K562 (cell line): ENCODE results near the gene CLHC1. TPM values are rescaled to one million over a fixed set of nuclear protein-coding genes. Genes with fewer than 3 reads are reported as not detected.

Experiments
- ATAC-seq: fragments of 200-7000 bp; cut with Tn5 transposase; 3 replicates; pipeline ENCODE4 v1.9.1; 2020; ENCODE audit warnings: moderate library complexity
- BruUV-seq: library from RNA; stranded (reverse); fragments of 400-500 nt; replicated peaks from 2 replicates; lab custom pipeline; 2021; lab: Mats Ljungman, UMichigan
- CTCF ChIA-PET: fragments of 300-600 bp; formaldehyde crosslinking; extraction: SDS; loops from one replicate; lab custom pipeline; 2021; ENCODE audit warnings: low intra/inter-chr PET ratio; lab: Yijun Ruan, JAX
- POLR2A ChIA-PET: fragments of 300-600, 350-650 bp; sonication (Branson Sonifier 250); formaldehyde crosslinking; extraction: SDS; loops from one replicate; lab custom pipeline; 2021; ENCODE audit warnings: antibody characterized with exemption, inconsistent platforms; lab: Yijun Ruan, JAX
- DNase-seq, 4 experiments: peaks; one replicate each; pipeline versions ENCODE4 v3.0.0 to v3.0.0-alpha.2; 2011 to 2018; ENCODE audit warnings: low spot score in 3 of 4, mixed read lengths in 3 of 4; ENCODE audit errors: extremely low read depth in 1 of 4
- FAIRE-seq: peaks from 2 replicates; lab custom pipeline; 2011; peaks lifted over from hg19 to GRCh38; lab: Jason Lieb, UNC
- H2AFZ ChIP-seq: 2 replicates; pipeline ENCODE4 v1.6.0; 2011; ENCODE audit warnings: low read depth, low read length, control low read depth, inconsistent platforms
- H3K27ac ChIP-seq: fragments of 200-600 bp; 3 replicates; pipeline ENCODE4 v1.8.0; 2011; ENCODE audit warnings: low read depth, mild to moderate bottlenecking, control low read depth, inconsistent platforms, low read length, moderate library complexity, mixed read lengths; ENCODE audit errors: extremely low read depth
- H3K27me3 ChIP-seq, 2 experiments: fragments of 300-600 bp in 1 of 2; 2 replicates in 1 of 2; 3 replicates in 1 of 2; pipeline versions ENCODE4 v1.6.0 to v1.8.0; 2011; ENCODE audit warnings: inconsistent platforms in 2 of 2, low read length in 2 of 2, mild to moderate bottlenecking in 1 of 2, mixed read lengths in 1 of 2, moderate library complexity in 1 of 2; ENCODE audit not compliant: control insufficient read depth in 2 of 2, insufficient read depth in 2 of 2
- H3K36me3 ChIP-seq: fragments of 300-600 bp; 3 replicates; pipeline ENCODE4 v1.8.0; 2011; ENCODE audit warnings: mild to moderate bottlenecking, low read length, inconsistent platforms; ENCODE audit not compliant: control insufficient read depth, insufficient read depth
- H3K4me1 ChIP-seq, 2 experiments: fragments of 200-600 bp in 1 of 2; replicated peaks in 1 of 2; 2 replicates in 1 of 2; 3 replicates in 1 of 2; pipeline versions ENCODE4 v1.5.1 to v1.8.0; 2011; ENCODE audit warnings: inconsistent platforms in 2 of 2, low read length in 2 of 2, mild to moderate bottlenecking in 1 of 2, mixed read lengths in 1 of 2, moderate library complexity in 1 of 2; ENCODE audit not compliant: control insufficient read depth in 2 of 2, insufficient read depth in 2 of 2
- H3K4me2 ChIP-seq: 2 replicates; pipeline ENCODE4 v1.6.1; 2011; ENCODE audit warnings: low read length, control low read depth, inconsistent platforms, mixed read lengths; ENCODE audit not compliant: insufficient read depth
- H3K4me3 ChIP-seq: fragments of 200-600 bp; sonication (generic), shearing (Covaris generic); 2 replicates; pipeline ENCODE4 v1.5.1; 2016; ENCODE audit warnings: control low read depth, inconsistent platforms
- H3K79me2 ChIP-seq: fragments of 200-600 bp; 3 replicates; pipeline ENCODE4 v1.8.0; 2011; ENCODE audit warnings: low read length, inconsistent platforms; ENCODE audit not compliant: control insufficient read depth, insufficient read depth
- H3K9ac ChIP-seq, 2 experiments: 2 replicates each; pipeline versions ENCODE4 v1.6.0 to v1.6.1; 2011; ENCODE audit warnings: low read depth in 2 of 2, low read length in 2 of 2, control low read depth in 1 of 2, inconsistent platforms in 1 of 2, mild to moderate bottlenecking in 1 of 2, mixed read lengths in 1 of 2; ENCODE audit not compliant: insufficient read depth in 1 of 2
- H3K9me1 ChIP-seq: one replicate; pipeline ENCODE4 v1.6.0; 2011; ENCODE audit warnings: inconsistent platforms, mild to moderate bottlenecking, low read length, moderate library complexity; ENCODE audit not compliant: control insufficient read depth, insufficient read depth
- H3K9me3 ChIP-seq: replicated peaks from 2 replicates; pipeline ENCODE4 v1.5.1; 2011; ENCODE audit warnings: low read depth, low read length, inconsistent platforms; ENCODE audit not compliant: control insufficient read depth, insufficient read depth
- H4K20me1 ChIP-seq: replicated peaks from 2 replicates; pipeline ENCODE4 v1.6.1; 2011; ENCODE audit warnings: low read length, inconsistent platforms, mixed read lengths; ENCODE audit not compliant: control insufficient read depth, insufficient read depth
- CC2D1A ChIP-seq: fragments of 450-650 bp; IDR thresholded peaks from 2 replicates; pipeline ENCODE4 v1.6.1; 2017; ENCODE audit warnings: mild to moderate bottlenecking
- EP400 ChIP-seq: fragments of 450-650 bp; IDR thresholded peaks from 2 replicates; pipeline ENCODE4 v1.6.1; 2017; ENCODE audit warnings: antibody characterized with exemption, mild to moderate bottlenecking, moderate library complexity
- GTF2E2 ChIP-seq: fragments of 200-800 bp; sonication (Bioruptor generic); IDR thresholded peaks from 2 replicates; pipeline ENCODE4 v1.6.1; 2016; ENCODE audit warnings: missing genetic modification characterization, missing compliant biosample characterization
- JUN ChIP-seq, 2 experiments: sonication (generic) in 1 of 2; formaldehyde crosslinking in 1 of 2; IDR thresholded peaks; 2 replicates each; pipeline versions ENCODE4 v1.6.1 to v1.8.0; 2012 to 2022; ENCODE audit warnings: borderline replicate concordance in 2 of 2, mild to moderate bottlenecking in 2 of 2, improper control_type of control experiment in 1 of 2, low read depth in 1 of 2, low read length in 1 of 2, missing genetic modification reagents in 1 of 2
- MAZ ChIP-seq, 2 experiments: fragments of 450-650 bp in 1 of 2; sonication (generic) in 1 of 2; formaldehyde crosslinking; IDR thresholded peaks in 1 of 2; conservative IDR thresholded peaks in 1 of 2; 2 replicates each; pipeline versions ENCODE4 v1.4.0 to v1.5.0; 2020; ENCODE audit warnings: mild to moderate bottlenecking in 1 of 2, missing genetic modification reagents in 1 of 2
- MCM2 ChIP-seq: fragments of 450-650 bp; IDR thresholded peaks from 2 replicates; pipeline ENCODE4 v1.6.1; 2017; ENCODE audit warnings: low read depth, mild to moderate bottlenecking
- NFATC3 ChIP-seq: fragments of 450-650 bp; IDR thresholded peaks from 2 replicates; pipeline ENCODE4 v1.6.1; 2017; ENCODE audit warnings: mild to moderate bottlenecking
- OTX1 ChIP-seq: fragments of 450-650 bp; formaldehyde crosslinking; IDR thresholded peaks from 2 replicates; pipeline ENCODE4 v1.4.0; 2022; ENCODE audit warnings: mild to moderate bottlenecking
- POLR3G ChIP-seq: IDR thresholded peaks from 2 replicates; pipeline ENCODE4 v1.6.1; 2011; ENCODE audit not compliant: insufficient read length, insufficient replicate concordance; ENCODE audit errors: extremely low read depth
- PRPF4 ChIP-seq: fragments of 200-400 bp; formaldehyde crosslinking; IDR thresholded peaks from one replicate; pipeline ENCODE4 v1.6.1; 2017; ENCODE audit warnings: low read length, low read depth, mild to moderate bottlenecking; ENCODE audit not compliant: insufficient read depth, poor library complexity, severe bottlenecking
- RBM34 ChIP-seq: fragments of 200-400 bp; formaldehyde crosslinking; IDR thresholded peaks from 2 replicates; pipeline ENCODE4 v1.6.1; 2018; ENCODE audit warnings: low read length, borderline replicate concordance; ENCODE audit not compliant: insufficient read depth
- SAP30 ChIP-seq: fragments of 200-600 bp; sonication (generic); IDR thresholded peaks from 2 replicates; pipeline ENCODE4 v1.6.1; 2012; ENCODE audit warnings: borderline replicate concordance, low read depth, mild to moderate bottlenecking, moderate library complexity, low read length, control low read depth, inconsistent platforms; ENCODE audit not compliant: insufficient read depth, poor library complexity, severe bottlenecking
- SMAD4 ChIP-seq: fragments of 250-450 bp; sonication (Bioruptor Pico); conservative IDR thresholded peaks from 2 replicates; pipeline ENCODE4 v1.8.0; 2021; ENCODE audit warnings: inconsistent platforms, mild to moderate bottlenecking, moderate library complexity
- SP1 ChIP-seq: sonication (generic); formaldehyde crosslinking; IDR thresholded peaks from 2 replicates; pipeline ENCODE4 v1.8.1; 2022; ENCODE audit warnings: mild to moderate bottlenecking, missing genetic modification reagents
- STAG1 ChIP-seq: sonication (generic); formaldehyde crosslinking; IDR thresholded peaks from 2 replicates; pipeline ENCODE4 v1.5.0; 2020; ENCODE audit warnings: missing genetic modification reagents, borderline replicate concordance
- TCF3 ChIP-seq: sonication (generic); formaldehyde crosslinking; IDR thresholded peaks from 2 replicates; pipeline ENCODE4 v1.4.0; 2020; ENCODE audit warnings: mild to moderate bottlenecking, missing genetic modification reagents
- ZC3H8 ChIP-seq: fragments of 450-650 bp; IDR thresholded peaks from 2 replicates; pipeline ENCODE4 v1.6.1; 2017
- WGBS: fragments of 100-300 bp; shearing (Covaris generic); methylation state at CpG from one replicate; pipeline ENCODE4 v1.1.6; 2016; ENCODE audit warnings: low coverage, mixed read lengths; ENCODE audit not compliant: insufficient coverage; ENCODE audit errors: missing lambda C conversion rate; 5-methylcytosine and 5-hydroxymethylcytosine counted together
- in situ Hi-C: fragments of 300-500 bp; cut with MboI; formaldehyde crosslinking; loops from 4 replicates; pipeline ENCODE4 v1.15.0; 2018; ENCODE audit warnings: inconsistent platforms, mixed read lengths
- intact Hi-C: fragments of 100-400 bp; cut with micrococcal nuclease; formaldehyde crosslinking; loops from 2 replicates; pipeline ENCODE4 v1.14.2; 2022
- polyA plus RNA-seq, 8 experiments: library from polyadenylated mRNA; depleted of rRNA in 4 of 8; stranded (reverse) in 5 of 8; unstranded in 3 of 8; fragments of >200 nt; fragmentation: Nextera tagmentation in 2 of 8; fragmentation: Illumina TruSeq in 1 of 8; extraction: Ambion mirVana in 2 of 8; extraction: Trizol in 1 of 8; gene quantifications; 2 replicates each; pipeline versions ENCODE4 v1.2.1 to v1.2.3, GENCODE V29; 2011 to 2014; ENCODE audit warnings: inconsistent platforms in 1 of 8, missing spikeins in 1 of 8
- total RNA-seq, 7 experiments: library from RNA; depleted of rRNA in 6 of 7; stranded (reverse); fragments of >200 nt in 6 of 7; fragmentation: Illumina TruSeq in 2 of 7; extraction: Trizol in 2 of 7; gene quantifications; 2 replicates each; pipeline versions ENCODE4 v1.2.1 to v1.2.3, GENCODE V29; 2011 to 2021; ENCODE audit warnings: low replicate concordance in 1 of 7

The CLHC1 gene
- total and polyA plus RNA-seq, 9 of the 15 experiments (the other 6 are each of a cell fraction or from before 2014, with no cell fraction given): 3.7 to 14.3 (median 8.6) TPM

DNA sequence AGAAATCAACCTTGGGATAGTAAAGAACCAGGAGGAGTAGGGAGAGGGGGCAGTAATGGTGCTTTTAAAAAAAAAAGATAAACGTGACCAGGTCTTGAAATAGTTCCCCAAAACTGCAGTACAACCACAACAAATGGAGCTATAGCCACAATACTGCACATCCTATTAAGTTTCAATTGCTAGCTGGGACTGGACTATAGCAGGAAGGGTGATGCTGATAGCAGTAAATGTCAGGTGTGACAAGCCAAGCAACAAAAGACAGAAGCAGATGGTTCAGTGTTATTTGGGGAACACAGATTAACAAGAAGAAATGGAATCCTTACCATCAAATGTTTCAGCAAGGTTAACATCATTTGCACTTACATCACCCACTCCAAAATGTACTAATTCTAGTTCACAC lies 10.5 kb upstream of the CLHC1 start:
- H3K4me1 ChIP-seq: no peaks in the 10 kb centered on the region
- H3K4me2 ChIP-seq: no peak overlapping the region
- H3K27ac ChIP-seq: no peak overlapping the region
- in situ Hi-C loops: no loop called here
- H3K9ac ChIP-seq: no peak overlapping the region
- FAIRE-seq: no peak
- H3K9me3 ChIP-seq: no peaks in the 10 kb centered on the region
- DNase-seq: no peak
- POLR2A ChIA-PET: no interaction called here
- TF ChIP-seq OTX1: no peak
- no peak for TF ChIP-seq ZC3H8
- no peak for TF ChIP-seq RBM34
- no peak for TF ChIP-seq TCF3
- TF ChIP-seq POLR3G: no peak
- no peak for TF ChIP-seq NFATC3
- TF ChIP-seq SMAD4 (CRISPR knock-in tag): no peak
- no peak for TF ChIP-seq PRPF4
- TF ChIP-seq GTF2E2: no peak
- TF ChIP-seq MCM2: no peak
- no peak for TF ChIP-seq STAG1 (CRISPR knock-in tag)
- TF ChIP-seq CC2D1A: no peak
- TF ChIP-seq SAP30: no peak
- TF ChIP-seq MAZ (CRISPR knock-in tag; conservative IDR thresholded peaks at IDR 0.05 in 1 of 2, IDR thresholded peaks at IDR 0.05 in 1 of 2): no peak
- TF ChIP-seq EP400: no peak
- TF ChIP-seq SP1: no peak
- TF ChIP-seq JUN (IDR thresholded peaks at IDR 0.05; ENCODE audit: borderline replicate concordance, low read depth, low read length): no peak
- no peak for TF ChIP-seq JUN (CRISPR knock-in tag; IDR thresholded peaks at IDR 0.05; ENCODE audit: borderline replicate concordance)
- TF ChIP-seq, all 486 proteins: peak for 0
- H4K20me1 ChIP-seq: no peaks in the 10 kb centered on the region
- H2AFZ ChIP-seq: no peak overlapping the region
- no peak overlapping the region for H3K4me3 ChIP-seq
- no peaks in the 10 kb centered on the region for H3K9me1 ChIP-seq
- H3K27me3 ChIP-seq: no peaks in the 10 kb centered on the region
- CTCF ChIA-PET: no interaction called here
- BruUV-seq: no TSS peak
- H3K79me2 ChIP-seq: no peaks in the 10 kb centered on the region
- intact Hi-C loops: no loop called here
- WGBS: 9% methylated on average over 1 of the region's 1 CpG
- H3K36me3 ChIP-seq: peaks cover 80% of the 10 kb centered on the region
- ATAC-seq: no peak
